ENCODE results near the gene ACE.

ACE gene

GRCh38 chr17:63476854-63477479, at the start of gene ACE:
Gene ACE, plus strand, starts transcription at chr17:63477061. Its CDS starts 34 bp downstream, at chr17:63477095.
- peak; percentile 54 for DNase-seq (ENCODE audit: insufficient read length, low spot score)
- no peak for FAIRE-seq

GRCh38 chr17:63429766-63430165, 47.1 kb upstream of the ACE start:
- FAIRE-seq (no peak), DNase-seq (ENCODE audit: insufficient read length, low spot score) (no peak)

GRCh38 chr17:63430223-63430622, 46.6 kb upstream of the ACE start:
- DNase-seq (ENCODE audit: insufficient read length, low spot score) (no peak), FAIRE-seq (no peak)

- no peak for DNase-seq (ENCODE audit: insufficient read length, low spot score)
- FAIRE-seq = no peak
Measured at GRCh38 chr17:63431618-63431938, 45.3 kb upstream of the ACE start.

GRCh38 chr17:63431939-63432804, 44.7 kb upstream of the ACE start:
- DNase-seq (ENCODE audit: insufficient read length, low spot score) = no peak
- no peak for FAIRE-seq

GRCh38 chr17:63433746-63434591, 42.9 kb upstream of the ACE start:
- DNase-seq (ENCODE audit: insufficient read length, low spot score) = no peak
- no peak for FAIRE-seq

GRCh38 chr17:63434951-63435571, 41.8 kb upstream of the ACE start:
- no peak for DNase-seq (ENCODE audit: insufficient read length, low spot score)
- no peak for FAIRE-seq

GRCh38 chr17:63435681-63436522, 41.0 kb upstream of the ACE start:
- no peak for FAIRE-seq
- DNase-seq (ENCODE audit: insufficient read length, low spot score) = no peak

- FAIRE-seq (peak; percentile 23), DNase-seq (ENCODE audit: insufficient read length, low spot score) (no peak)
Measured at GRCh38 chr17:63436523-63437110, 40.2 kb upstream of the ACE start.

- DNase-seq (ENCODE audit: insufficient read length, low spot score) (no peak), FAIRE-seq (no peak)
Measured at GRCh38 chr17:63437287-63438091, 39.4 kb upstream of the ACE start.

GRCh38 chr17:63438092-63439051, 38.5 kb upstream of the ACE start:
- DNase-seq (ENCODE audit: insufficient read length, low spot score) (no peak), FAIRE-seq (no peak)

GRCh38 chr17:63439687-63440086, 37.2 kb upstream of the ACE start:
- no peak for FAIRE-seq

GRCh38 chr17:63440127-63440769, 36.6 kb upstream of the ACE start:
- no peak for FAIRE-seq
- DNase-seq (ENCODE audit: insufficient read length, low spot score) = no peak

More at GRCh38 chr17:63439687-63440086, 37.2 kb upstream of the ACE start:
- DNase-seq (ENCODE audit: insufficient read length, low spot score) = no peak

GRCh38 chr17:63440770-63441335, 36.0 kb upstream of the ACE start:
- DNase-seq (ENCODE audit: insufficient read length, low spot score) (no peak), FAIRE-seq (no peak)

GRCh38 chr17:63441654-63442053, 35.2 kb upstream of the ACE start:
- DNase-seq (ENCODE audit: insufficient read length, low spot score) = no peak
- no peak for FAIRE-seq

GRCh38 chr17:63442074-63442473, 34.8 kb upstream of the ACE start:
- FAIRE-seq = no peak
- no peak for DNase-seq (ENCODE audit: insufficient read length, low spot score)

- DNase-seq (ENCODE audit: insufficient read length, low spot score) (no peak), FAIRE-seq (no peak)
Measured at GRCh38 chr17:63442549-63443035, 34.3 kb upstream of the ACE start.
